ENCODE measurements around the gene TBC1D22A. TPM values are rescaled to one million over a fixed set of nuclear protein-coding genes. Genes with fewer than 3 reads are reported as not detected.
A peak's percentile ranks its signal among the peaks of the same experiment; 100 is the strongest.

The TBC1D22A gene
- total RNA-seq, 1 donor from 2014 or later, result 24.2 TPM

DNA sequence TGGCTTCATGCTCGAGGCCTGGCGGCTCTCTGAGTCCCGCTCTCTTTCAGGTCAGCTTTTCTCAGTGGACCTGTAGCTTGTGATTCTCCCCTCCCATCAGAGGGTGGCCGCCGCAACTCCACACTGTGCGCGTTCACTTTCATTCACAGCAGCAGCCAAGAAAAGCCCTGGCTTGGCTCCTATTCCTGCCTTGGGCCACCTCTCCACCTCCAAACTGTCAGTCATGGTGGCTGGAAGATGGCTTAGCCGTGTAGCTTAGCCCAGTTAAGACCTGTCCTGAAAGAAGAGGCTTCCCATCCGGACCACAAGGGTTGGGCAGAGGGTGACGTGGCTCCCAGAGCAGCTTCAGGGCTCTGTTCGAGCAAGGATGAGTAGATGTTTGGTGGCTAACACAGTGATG, 125.5 kb downstream of the TBC1D22A start:
- Histone ChIP-seq H2AFZ (ENCODE audit: low read depth, low read length) (no peak overlapping the region), H3K27ac (ENCODE audit: low read depth, low read length) (no peak overlapping the region), H3K36me3 (ENCODE audit: insufficient read depth, low read length) (peaks cover 7% of the 10 kb centered on the region), H3K4me2 (ENCODE audit: low read length) (no peak overlapping the region), H4K20me1 (ENCODE audit: insufficient read depth, low read length) (peaks cover 10% of the 10 kb centered on the region), H3K9me3 (ENCODE audit: insufficient read depth, low read depth, low read length) (no peaks in the 10 kb centered on the region), H3K4me1 (ENCODE audit: insufficient read depth, low read length) (no peaks in the 10 kb centered on the region), H3K27me3 (ENCODE audit: insufficient read depth, low read length) (no peaks in the 10 kb centered on the region), H3K9ac (ENCODE audit: low read length) (no peak overlapping the region), H3K4me3 (ENCODE audit: insufficient read depth, low read depth, low read length) (no peak overlapping the region), H3K79me2 (ENCODE audit: insufficient read depth, low read length) (no peaks in the 10 kb centered on the region)
- DNase-seq (ENCODE audit: low read depth) (no peak), FAIRE-seq (no peak)
- Mint-ChIP-seq H3K27ac (ENCODE audit: unreplicated experiment) (no peak overlapping the region), H3K36me3 (ENCODE audit: low read depth, unreplicated experiment) (peaks cover 18% of the 10 kb centered on the region), H3K27me3 (ENCODE audit: low read depth, unreplicated experiment) (no peaks in the 10 kb centered on the region), H3K4me3 (ENCODE audit: unreplicated experiment) (no peak overlapping the region), H3K4me1 (ENCODE audit: low read depth, unreplicated experiment) (peaks cover 2% of the 10 kb centered on the region), H3K9me3 (ENCODE audit: unreplicated experiment) (peaks cover 2% of the 10 kb centered on the region)
- TF ChIP-seq, protein P1, sequence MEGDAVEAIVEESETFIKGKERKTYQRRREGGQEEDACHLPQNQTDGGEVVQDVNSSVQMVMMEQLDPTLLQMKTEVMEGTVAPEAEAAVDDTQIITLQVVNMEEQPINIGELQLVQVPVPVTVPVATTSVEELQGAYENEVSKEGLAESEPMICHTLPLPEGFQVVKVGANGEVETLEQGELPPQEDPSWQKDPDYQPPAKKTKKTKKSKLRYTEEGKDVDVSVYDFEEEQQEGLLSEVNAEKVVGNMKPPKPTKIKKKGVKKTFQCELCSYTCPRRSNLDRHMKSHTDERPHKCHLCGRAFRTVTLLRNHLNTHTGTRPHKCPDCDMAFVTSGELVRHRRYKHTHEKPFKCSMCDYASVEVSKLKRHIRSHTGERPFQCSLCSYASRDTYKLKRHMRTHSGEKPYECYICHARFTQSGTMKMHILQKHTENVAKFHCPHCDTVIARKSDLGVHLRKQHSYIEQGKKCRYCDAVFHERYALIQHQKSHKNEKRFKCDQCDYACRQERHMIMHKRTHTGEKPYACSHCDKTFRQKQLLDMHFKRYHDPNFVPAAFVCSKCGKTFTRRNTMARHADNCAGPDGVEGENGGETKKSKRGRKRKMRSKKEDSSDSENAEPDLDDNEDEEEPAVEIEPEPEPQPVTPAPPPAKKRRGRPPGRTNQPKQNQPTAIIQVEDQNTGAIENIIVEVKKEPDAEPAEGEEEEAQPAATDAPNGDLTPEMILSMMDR (IDR thresholded peaks at IDR 0.05; ENCODE audit: insufficient read depth, low read depth, low read length), result no peak
- no peak for TF ChIP-seq EZH2 (IDR thresholded peaks at IDR 0.05; ENCODE audit: insufficient read depth, low read length)

DNA sequence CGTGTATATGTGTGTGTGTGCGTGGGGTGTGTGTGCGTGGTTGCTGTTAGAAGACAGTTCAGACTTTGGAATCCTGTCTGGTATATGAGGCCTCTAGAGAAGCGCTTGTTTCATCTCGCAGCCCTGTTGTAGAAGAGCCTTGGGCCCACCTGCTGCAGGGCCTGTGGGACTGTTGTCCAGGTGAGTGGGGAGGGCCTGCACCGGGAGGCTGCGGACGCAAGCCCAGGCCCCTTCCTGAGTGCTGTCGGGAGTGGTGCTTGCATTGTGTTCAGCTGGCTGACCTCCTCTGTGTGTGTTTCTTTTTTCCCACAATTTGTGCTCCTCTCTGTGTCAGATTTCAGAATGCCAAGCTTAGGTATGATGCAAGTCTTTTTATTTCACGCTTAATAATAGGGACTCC, 128.4 kb downstream of the TBC1D22A start:
- no peak overlapping the region for H3K9ac ChIP-seq (ENCODE audit: low read length)
- H2AFZ ChIP-seq (ENCODE audit: low read depth, low read length), result no peak overlapping the region
- H3K79me2 ChIP-seq (ENCODE audit: insufficient read depth, low read length), result no peaks in the 10 kb centered on the region
- no peak for TF ChIP-seq EZH2 (IDR thresholded peaks at IDR 0.05; ENCODE audit: insufficient read depth, low read length)
- TF ChIP-seq, protein P1 (IDR thresholded peaks at IDR 0.05; ENCODE audit: insufficient read depth, low read depth, low read length), result no peak
- H3K4me1 ChIP-seq (ENCODE audit: insufficient read depth, low read length), result no peaks in the 10 kb centered on the region
- no peak overlapping the region for H3K27ac ChIP-seq (ENCODE audit: low read depth, low read length)
- no peak overlapping the region for H3K4me3 ChIP-seq (ENCODE audit: insufficient read depth, low read depth, low read length)
- H3K27ac Mint-ChIP-seq (ENCODE audit: unreplicated experiment), result no peak overlapping the region
- H3K27me3 Mint-ChIP-seq (ENCODE audit: low read depth, unreplicated experiment), result no peaks in the 10 kb centered on the region
- H3K27me3 ChIP-seq (ENCODE audit: insufficient read depth, low read length), result no peaks in the 10 kb centered on the region
- H3K36me3 ChIP-seq (ENCODE audit: insufficient read depth, low read length), result peaks cover 7% of the 10 kb centered on the region
- FAIRE-seq (no peak), DNase-seq (ENCODE audit: low read depth) (no peak)
- peaks cover 2% of the 10 kb centered on the region for H3K9me3 Mint-ChIP-seq (ENCODE audit: unreplicated experiment)
- H3K9me3 ChIP-seq (ENCODE audit: insufficient read depth, low read depth, low read length), result no peaks in the 10 kb centered on the region
- no peak overlapping the region for H3K4me2 ChIP-seq (ENCODE audit: low read length)
- no peaks in the 10 kb centered on the region for H4K20me1 ChIP-seq (ENCODE audit: insufficient read depth, low read length)
- H3K4me3 Mint-ChIP-seq (ENCODE audit: unreplicated experiment), result no peak overlapping the region
- H3K36me3 Mint-ChIP-seq (ENCODE audit: low read depth, unreplicated experiment), result peaks cover 21% of the 10 kb centered on the region
- peaks cover 2% of the 10 kb centered on the region for H3K4me1 Mint-ChIP-seq (ENCODE audit: low read depth, unreplicated experiment)

DNA sequence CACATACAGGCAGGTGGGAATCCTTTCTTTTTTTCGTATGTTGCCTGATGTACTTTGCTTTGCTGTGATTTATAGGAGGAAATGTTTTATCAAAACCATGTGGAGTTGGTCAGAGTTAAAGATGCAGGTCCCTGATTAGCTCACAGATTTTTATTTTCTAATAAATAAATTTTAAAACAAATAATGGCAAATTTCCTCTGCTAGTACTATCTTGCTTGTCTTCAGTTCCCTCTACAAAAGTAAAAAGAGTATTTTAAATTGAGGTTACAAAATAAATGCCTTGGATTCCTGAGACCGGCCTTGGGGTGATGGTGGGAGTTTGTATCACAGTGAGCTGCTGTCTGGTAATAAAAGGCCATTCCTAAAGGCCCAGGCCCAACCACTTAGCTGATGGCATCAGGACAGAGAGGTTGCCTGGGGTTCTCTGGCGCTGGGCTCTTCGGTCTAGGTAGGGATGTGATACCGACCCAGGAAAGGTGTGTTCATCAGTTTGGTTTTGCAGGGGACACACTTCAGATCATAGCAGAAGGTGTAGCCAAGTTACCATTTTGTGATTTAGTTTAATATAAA, 129.0 kb downstream of the TBC1D22A start:
- H4K20me1 ChIP-seq (ENCODE audit: insufficient read depth, low read length), result peaks cover 4% of the 10 kb centered on the region
- H3K4me3 Mint-ChIP-seq (ENCODE audit: unreplicated experiment), result peak overlapping the region; percentile 20
- no peaks in the 10 kb centered on the region for H3K9me3 Mint-ChIP-seq (ENCODE audit: unreplicated experiment)
- H3K9me3 ChIP-seq (ENCODE audit: insufficient read depth, low read depth, low read length), result no peaks in the 10 kb centered on the region
- H3K36me3 Mint-ChIP-seq (ENCODE audit: low read depth, unreplicated experiment), result peaks cover 21% of the 10 kb centered on the region
- peaks cover 2% of the 10 kb centered on the region for H3K4me1 Mint-ChIP-seq (ENCODE audit: low read depth, unreplicated experiment)
- no peak for DNase-seq (ENCODE audit: low read depth)
- no peak overlapping the region for H3K27ac ChIP-seq (ENCODE audit: low read depth, low read length)
- no peak overlapping the region for H3K9ac ChIP-seq (ENCODE audit: low read length)
- H3K36me3 ChIP-seq (ENCODE audit: insufficient read depth, low read length), result peaks cover 4% of the 10 kb centered on the region
- H2AFZ ChIP-seq (ENCODE audit: low read depth, low read length), result no peak overlapping the region
- H3K4me2 ChIP-seq (ENCODE audit: low read length), result no peak overlapping the region
- H3K27ac Mint-ChIP-seq (ENCODE audit: unreplicated experiment), result no peak overlapping the region
- no peak for TF ChIP-seq EZH2 (IDR thresholded peaks at IDR 0.05; ENCODE audit: insufficient read depth, low read length)
- TF ChIP-seq, protein P1 (IDR thresholded peaks at IDR 0.05; ENCODE audit: insufficient read depth, low read depth, low read length), result no peak
- H3K4me3 ChIP-seq (ENCODE audit: insufficient read depth, low read depth, low read length), result no peak overlapping the region
- FAIRE-seq, result no peak
- no peaks in the 10 kb centered on the region for H3K27me3 Mint-ChIP-seq (ENCODE audit: low read depth, unreplicated experiment)
- no peaks in the 10 kb centered on the region for H3K79me2 ChIP-seq (ENCODE audit: insufficient read depth, low read length)
- no peaks in the 10 kb centered on the region for H3K27me3 ChIP-seq (ENCODE audit: insufficient read depth, low read length)
- H3K4me1 ChIP-seq (ENCODE audit: insufficient read depth, low read length), result no peaks in the 10 kb centered on the region

All from astrocyte (in vitro differentiated cells and primary cell).